Liver (tissue), 9 donors: ENCODE measurements around the gene SCAI. TPM values are rescaled to one million over a fixed set of nuclear protein-coding genes. Genes with fewer than 3 reads are reported as not detected.

Experiments used
- DNase-seq: peaks from one replicate; pipeline ENCODE4 v3.0.0-alpha.2; 2017; ENCODE audit warnings: low spot score
- H3K27ac ChIP-seq, 2 donors: one replicate each; pipeline ENCODE4 v1.7.0; 2013; ENCODE audit warnings: inconsistent platforms in 2 of 2, low read length in 2 of 2, control low read depth in 1 of 2, low read depth in 1 of 2, mild to moderate bottlenecking in 1 of 2
- H3K27me3 ChIP-seq, 4 donors: one replicate each; pipeline versions ENCODE4 v1.6.1 to v1.7.0; 2013; ENCODE audit warnings: low read length in 3 of 4, inconsistent platforms in 1 of 4, mild to moderate bottlenecking in 1 of 4, moderate library complexity in 1 of 4; ENCODE audit not compliant: control insufficient read depth in 4 of 4, insufficient read depth in 4 of 4
- H3K36me3 ChIP-seq, 4 donors: one replicate each; pipeline versions ENCODE4 v1.6.1 to v1.7.0; 2013; ENCODE audit warnings: low read length in 3 of 4, mild to moderate bottlenecking in 3 of 4, low read depth in 1 of 4, moderate library complexity in 1 of 4; ENCODE audit not compliant: control insufficient read depth in 4 of 4, insufficient read depth in 3 of 4
- H3K4me1 ChIP-seq, 4 donors: one replicate each; pipeline versions ENCODE4 v1.6.1 to v1.7.0; 2013; ENCODE audit warnings: low read length in 3 of 4, mild to moderate bottlenecking in 3 of 4, moderate library complexity in 1 of 4; ENCODE audit not compliant: control insufficient read depth in 4 of 4, insufficient read depth in 4 of 4
- H3K4me3 ChIP-seq, 3 donors: one replicate each; pipeline versions ENCODE4 v1.6.1 to v1.7.0; 2013; ENCODE audit warnings: low read length in 3 of 3, control low read depth in 1 of 3, low read depth in 1 of 3, mild to moderate bottlenecking in 1 of 3
- H3K9ac ChIP-seq, 2 donors: one replicate each; pipeline ENCODE4 v1.7.0; 2013; ENCODE audit warnings: low read length in 2 of 2, mild to moderate bottlenecking in 2 of 2, moderate library complexity in 2 of 2, control low read depth in 1 of 2, low read depth in 1 of 2
- H3K9me3 ChIP-seq, 4 donors: one replicate each; pipeline versions ENCODE4 v1.6.1 to v1.7.0; 2013; ENCODE audit warnings: low read length in 3 of 4; ENCODE audit not compliant: control insufficient read depth in 4 of 4
- FOXA1 ChIP-seq: IDR thresholded peaks from 2 replicates; pipeline ENCODE4 v1.6.1; 2016; ENCODE audit warnings: antibody characterized with exemption
- GABPA ChIP-seq, 2 donors: IDR thresholded peaks in 1 of 2; conservative IDR thresholded peaks in 1 of 2; 2 replicates each; pipeline ENCODE4 v1.6.1; 2016; ENCODE audit warnings: antibody characterized with exemption in 2 of 2, mild to moderate bottlenecking in 1 of 2, moderate library complexity in 1 of 2
- HNF4G ChIP-seq: IDR thresholded peaks from 2 replicates; pipeline ENCODE4 v1.6.1; 2016; ENCODE audit warnings: antibody characterized with exemption
- JUND ChIP-seq, 2 donors: IDR thresholded peaks; 2 replicates each; pipeline ENCODE4 v1.6.1; 2016; ENCODE audit warnings: antibody characterized with exemption in 2 of 2
- RXRA ChIP-seq, 2 donors: IDR thresholded peaks; 2 replicates each; pipeline ENCODE4 v1.6.1; 2017 to 2018; ENCODE audit warnings: antibody characterized with exemption in 2 of 2, mild to moderate bottlenecking in 1 of 2
- TAF1 ChIP-seq: conservative IDR thresholded peaks from 2 replicates; pipeline ENCODE4 v1.6.1; 2016; ENCODE audit warnings: antibody characterized with exemption, mild to moderate bottlenecking
- YY1 ChIP-seq: IDR thresholded peaks from 2 replicates; pipeline ENCODE4 v1.6.1; 2016; ENCODE audit warnings: antibody characterized with exemption, mild to moderate bottlenecking
- WGBS: extraction: QIAGEN DNeasy Blood & Tissue Kit; methylation state at CpG from one replicate; pipeline ENCODE4 v1.1.7; 2013; 5-methylcytosine and 5-hydroxymethylcytosine counted together
- polyA plus RNA-seq, 2 donors: library from polyadenylated mRNA; stranded (reverse) in 1 of 2; unstranded in 1 of 2; fragments of 200-250 nt in 1 of 2; fragments of >200 nt in 1 of 2; fragmentation: Nextera tagmentation in 1 of 2; extraction: Ambion mirVana in 1 of 2; gene quantifications; one replicate each; pipeline versions ENCODE4 v1.2.1 to v1.2.3, GENCODE V29; 2013 to 2015
- total RNA-seq, 2 donors: library from RNA; depleted of rRNA; stranded (reverse); fragments of >200 nt; gene quantifications; one replicate each; pipeline ENCODE4 v1.2.3, GENCODE V29; 2014
- TF ChIP-seq, protein P1 (sequence below): IDR thresholded peaks from 2 replicates; pipeline ENCODE4 v1.6.1; 2016; ENCODE audit warnings: antibody characterized with exemption
- TF ChIP-seq, protein P2 (sequence below): fragments of 150-350 bp; IDR thresholded peaks from 2 replicates; pipeline ENCODE4 v1.5.1; 2017; ENCODE audit warnings: improper control_type of control experiment, low read depth, low read length; ENCODE audit not compliant: missing input control
- TF ChIP-seq, protein P3 (sequence below): IDR thresholded peaks from 2 replicates; pipeline ENCODE4 v1.6.1; 2016; ENCODE audit warnings: antibody characterized with exemption
- TF ChIP-seq, protein P4 (sequence below): IDR thresholded peaks from 2 replicates; pipeline ENCODE4 v1.6.1; 2016; ENCODE audit warnings: antibody characterized with exemption
- TF ChIP-seq, protein P5 (sequence below): IDR thresholded peaks from 2 replicates; pipeline ENCODE4 v1.6.1; 2016; ENCODE audit warnings: antibody characterized with exemption, mild to moderate bottlenecking
- donor health status: healthy.
- donor health status: healthy.
- donor health status: healthy.
- donor health status: healthy.
- donor health status: healthy.

SCAI gene
- total and polyA plus RNA-seq, 4 donors: 0.24 to 5.3 (median 1.6) TPM

DNA sequence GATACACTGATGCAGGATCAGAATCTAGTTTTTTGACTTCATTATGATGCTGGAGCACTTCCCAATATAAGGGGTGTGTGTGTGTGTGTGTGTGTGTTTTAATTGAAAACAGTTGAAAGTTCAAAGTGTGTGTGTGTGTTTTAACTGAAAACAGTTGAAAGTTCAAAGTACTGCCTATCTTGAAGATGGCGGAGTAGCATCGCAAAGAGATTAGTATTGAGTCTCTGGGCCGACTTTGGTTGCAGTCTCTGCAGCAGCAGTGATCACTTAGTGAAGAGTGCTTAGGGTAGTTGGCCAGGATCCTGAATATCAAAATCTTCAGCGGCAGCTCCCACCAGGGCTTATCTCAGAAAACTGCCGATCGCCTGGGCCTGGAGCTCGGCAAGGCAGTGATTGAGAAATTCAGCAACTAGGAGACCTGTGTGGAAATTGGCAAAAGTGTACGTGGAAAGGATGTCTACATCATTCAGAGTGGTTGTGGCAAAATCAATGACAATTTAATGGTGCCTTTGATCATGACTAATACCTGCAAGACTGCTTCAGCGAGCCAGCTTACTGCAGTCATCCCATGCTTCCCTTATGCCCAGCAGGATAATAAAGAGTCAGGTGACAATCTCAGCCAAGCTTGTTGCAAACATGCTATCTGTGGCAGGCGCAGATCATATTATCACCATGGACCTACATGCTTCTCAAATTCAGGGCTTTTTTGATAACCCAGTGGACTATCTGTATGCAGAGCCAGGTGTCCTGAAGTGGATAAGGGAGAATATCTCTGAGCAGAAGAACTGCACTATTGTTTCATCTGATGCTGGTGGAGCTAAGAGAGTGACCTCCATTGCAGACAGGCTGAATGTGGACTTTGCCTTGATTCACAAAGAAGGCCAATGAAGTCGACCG is 7.3 kb upstream of the SCAI start (continued):
- TF ChIP-seq JUND (IDR thresholded peaks at IDR 0.05): peak in 1 of 2 donors; percentile 71
- peak; percentile 49 to 70 for TF ChIP-seq RXRA (IDR thresholded peaks at IDR 0.05)
- TF ChIP-seq FOXA1: no peak
- TF ChIP-seq, protein P1, sequence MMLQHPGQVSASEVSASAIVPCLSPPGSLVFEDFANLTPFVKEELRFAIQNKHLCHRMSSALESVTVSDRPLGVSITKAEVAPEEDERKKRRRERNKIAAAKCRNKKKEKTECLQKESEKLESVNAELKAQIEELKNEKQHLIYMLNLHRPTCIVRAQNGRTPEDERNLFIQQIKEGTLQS: peak; percentile 30
- TF ChIP-seq, protein P2, sequence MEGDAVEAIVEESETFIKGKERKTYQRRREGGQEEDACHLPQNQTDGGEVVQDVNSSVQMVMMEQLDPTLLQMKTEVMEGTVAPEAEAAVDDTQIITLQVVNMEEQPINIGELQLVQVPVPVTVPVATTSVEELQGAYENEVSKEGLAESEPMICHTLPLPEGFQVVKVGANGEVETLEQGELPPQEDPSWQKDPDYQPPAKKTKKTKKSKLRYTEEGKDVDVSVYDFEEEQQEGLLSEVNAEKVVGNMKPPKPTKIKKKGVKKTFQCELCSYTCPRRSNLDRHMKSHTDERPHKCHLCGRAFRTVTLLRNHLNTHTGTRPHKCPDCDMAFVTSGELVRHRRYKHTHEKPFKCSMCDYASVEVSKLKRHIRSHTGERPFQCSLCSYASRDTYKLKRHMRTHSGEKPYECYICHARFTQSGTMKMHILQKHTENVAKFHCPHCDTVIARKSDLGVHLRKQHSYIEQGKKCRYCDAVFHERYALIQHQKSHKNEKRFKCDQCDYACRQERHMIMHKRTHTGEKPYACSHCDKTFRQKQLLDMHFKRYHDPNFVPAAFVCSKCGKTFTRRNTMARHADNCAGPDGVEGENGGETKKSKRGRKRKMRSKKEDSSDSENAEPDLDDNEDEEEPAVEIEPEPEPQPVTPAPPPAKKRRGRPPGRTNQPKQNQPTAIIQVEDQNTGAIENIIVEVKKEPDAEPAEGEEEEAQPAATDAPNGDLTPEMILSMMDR: no peak
- TF ChIP-seq, protein P3, sequence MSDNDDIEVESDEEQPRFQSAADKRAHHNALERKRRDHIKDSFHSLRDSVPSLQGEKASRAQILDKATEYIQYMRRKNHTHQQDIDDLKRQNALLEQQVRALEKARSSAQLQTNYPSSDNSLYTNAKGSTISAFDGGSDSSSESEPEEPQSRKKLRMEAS: no peak

GRCh38 chr9:125147401-125147951 is 4.1 kb upstream of the SCAI start:
- peaks cover 7 to 32% (median 14%) of the 10 kb centered on the region in 4 donors for H3K4me1 ChIP-seq
- no peak overlapping the region for H3K4me3 ChIP-seq
- TF ChIP-seq, protein P3: no peak
- TF ChIP-seq, protein P4, sequence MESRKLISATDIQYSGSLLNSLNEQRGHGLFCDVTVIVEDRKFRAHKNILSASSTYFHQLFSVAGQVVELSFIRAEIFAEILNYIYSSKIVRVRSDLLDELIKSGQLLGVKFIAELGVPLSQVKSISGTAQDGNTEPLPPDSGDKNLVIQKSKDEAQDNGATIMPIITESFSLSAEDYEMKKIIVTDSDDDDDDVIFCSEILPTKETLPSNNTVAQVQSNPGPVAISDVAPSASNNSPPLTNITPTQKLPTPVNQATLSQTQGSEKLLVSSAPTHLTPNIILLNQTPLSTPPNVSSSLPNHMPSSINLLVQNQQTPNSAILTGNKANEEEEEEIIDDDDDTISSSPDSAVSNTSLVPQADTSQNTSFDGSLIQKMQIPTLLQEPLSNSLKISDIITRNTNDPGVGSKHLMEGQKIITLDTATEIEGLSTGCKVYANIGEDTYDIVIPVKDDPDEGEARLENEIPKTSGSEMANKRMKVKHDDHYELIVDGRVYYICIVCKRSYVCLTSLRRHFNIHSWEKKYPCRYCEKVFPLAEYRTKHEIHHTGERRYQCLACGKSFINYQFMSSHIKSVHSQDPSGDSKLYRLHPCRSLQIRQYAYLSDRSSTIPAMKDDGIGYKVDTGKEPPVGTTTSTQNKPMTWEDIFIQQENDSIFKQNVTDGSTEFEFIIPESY: no peak
- peaks cover 0 to 13% (median 5%) of the 10 kb centered on the region in 4 donors for H3K36me3 ChIP-seq
- WGBS: 86% methylated on average over 3 of the region's 3 CpGs
- DNase-seq: no peak
- H3K9ac ChIP-seq: no peak overlapping the region
- H3K27me3 ChIP-seq: no peaks in the 10 kb centered on the region
- no peak overlapping the region for H3K27ac ChIP-seq
- H3K9me3 ChIP-seq: no peaks in the 10 kb centered on the region

DNA sequence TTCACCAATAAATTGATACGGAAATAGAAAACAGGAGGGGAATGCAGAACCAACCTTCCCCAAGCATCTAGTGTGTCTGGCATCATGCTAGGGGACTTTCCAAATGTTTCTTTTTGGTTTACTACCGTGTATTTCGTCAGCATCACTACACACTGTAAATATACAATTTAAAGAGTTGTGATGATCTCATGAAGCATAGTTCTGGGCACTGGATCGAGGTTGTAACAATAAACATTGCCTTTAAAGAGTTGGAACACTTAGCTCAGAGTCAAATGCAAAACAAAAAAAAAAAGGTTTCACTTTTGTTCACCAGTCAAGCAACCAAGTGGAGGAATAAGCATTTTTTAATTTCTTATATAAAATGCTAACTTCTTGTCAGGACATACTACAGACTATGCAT is 2.9 kb upstream of the SCAI start:
- DNase-seq: no peak
- Histone ChIP-seq H3K4me1 (peaks cover 7 to 32% (median 16%) of the 10 kb centered on the region in 4 donors), H3K36me3 (peaks cover 0 to 8% (median 1%) of the 10 kb centered on the region in 4 donors), H3K9me3 (no peaks in the 10 kb centered on the region), H3K27ac (peak overlapping the region in 1 of 2 donors; percentile 3), H3K4me3 (no peak overlapping the region), H3K27me3 (no peaks in the 10 kb centered on the region), H3K9ac (no peak overlapping the region)
- WGBS: 28% methylated on average over 4 of the region's 4 CpGs
- no peak for TF ChIP-seq JUND (IDR thresholded peaks at IDR 0.05)
- no peak for TF ChIP-seq GABPA (IDR thresholded peaks at IDR 0.05 in 1 of 2, conservative IDR thresholded peaks at IDR 0.05 in 1 of 2)
- no peak for TF ChIP-seq YY1
- TF ChIP-seq HNF4G: no peak
- TF ChIP-seq, protein P5, sequence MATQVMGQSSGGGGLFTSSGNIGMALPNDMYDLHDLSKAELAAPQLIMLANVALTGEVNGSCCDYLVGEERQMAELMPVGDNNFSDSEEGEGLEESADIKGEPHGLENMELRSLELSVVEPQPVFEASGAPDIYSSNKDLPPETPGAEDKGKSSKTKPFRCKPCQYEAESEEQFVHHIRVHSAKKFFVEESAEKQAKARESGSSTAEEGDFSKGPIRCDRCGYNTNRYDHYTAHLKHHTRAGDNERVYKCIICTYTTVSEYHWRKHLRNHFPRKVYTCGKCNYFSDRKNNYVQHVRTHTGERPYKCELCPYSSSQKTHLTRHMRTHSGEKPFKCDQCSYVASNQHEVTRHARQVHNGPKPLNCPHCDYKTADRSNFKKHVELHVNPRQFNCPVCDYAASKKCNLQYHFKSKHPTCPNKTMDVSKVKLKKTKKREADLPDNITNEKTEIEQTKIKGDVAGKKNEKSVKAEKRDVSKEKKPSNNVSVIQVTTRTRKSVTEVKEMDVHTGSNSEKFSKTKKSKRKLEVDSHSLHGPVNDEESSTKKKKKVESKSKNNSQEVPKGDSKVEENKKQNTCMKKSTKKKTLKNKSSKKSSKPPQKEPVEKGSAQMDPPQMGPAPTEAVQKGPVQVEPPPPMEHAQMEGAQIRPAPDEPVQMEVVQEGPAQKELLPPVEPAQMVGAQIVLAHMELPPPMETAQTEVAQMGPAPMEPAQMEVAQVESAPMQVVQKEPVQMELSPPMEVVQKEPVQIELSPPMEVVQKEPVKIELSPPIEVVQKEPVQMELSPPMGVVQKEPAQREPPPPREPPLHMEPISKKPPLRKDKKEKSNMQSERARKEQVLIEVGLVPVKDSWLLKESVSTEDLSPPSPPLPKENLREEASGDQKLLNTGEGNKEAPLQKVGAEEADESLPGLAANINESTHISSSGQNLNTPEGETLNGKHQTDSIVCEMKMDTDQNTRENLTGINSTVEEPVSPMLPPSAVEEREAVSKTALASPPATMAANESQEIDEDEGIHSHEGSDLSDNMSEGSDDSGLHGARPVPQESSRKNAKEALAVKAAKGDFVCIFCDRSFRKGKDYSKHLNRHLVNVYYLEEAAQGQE: no peak
- TF ChIP-seq, protein P4: no peak
- TF ChIP-seq, protein P2: no peak
- TF ChIP-seq, protein P3: no peak
- no peak for TF ChIP-seq TAF1
- TF ChIP-seq RXRA (IDR thresholded peaks at IDR 0.05): no peak
